ENCODE results near the gene MAP3K5.
"Not testable (repeated sequence)": the region's sequence is repeated elsewhere in the genome, so short reads cannot be mapped to it uniquely, and the experiment has no call there.

The MAP3K5 gene

DNA sequence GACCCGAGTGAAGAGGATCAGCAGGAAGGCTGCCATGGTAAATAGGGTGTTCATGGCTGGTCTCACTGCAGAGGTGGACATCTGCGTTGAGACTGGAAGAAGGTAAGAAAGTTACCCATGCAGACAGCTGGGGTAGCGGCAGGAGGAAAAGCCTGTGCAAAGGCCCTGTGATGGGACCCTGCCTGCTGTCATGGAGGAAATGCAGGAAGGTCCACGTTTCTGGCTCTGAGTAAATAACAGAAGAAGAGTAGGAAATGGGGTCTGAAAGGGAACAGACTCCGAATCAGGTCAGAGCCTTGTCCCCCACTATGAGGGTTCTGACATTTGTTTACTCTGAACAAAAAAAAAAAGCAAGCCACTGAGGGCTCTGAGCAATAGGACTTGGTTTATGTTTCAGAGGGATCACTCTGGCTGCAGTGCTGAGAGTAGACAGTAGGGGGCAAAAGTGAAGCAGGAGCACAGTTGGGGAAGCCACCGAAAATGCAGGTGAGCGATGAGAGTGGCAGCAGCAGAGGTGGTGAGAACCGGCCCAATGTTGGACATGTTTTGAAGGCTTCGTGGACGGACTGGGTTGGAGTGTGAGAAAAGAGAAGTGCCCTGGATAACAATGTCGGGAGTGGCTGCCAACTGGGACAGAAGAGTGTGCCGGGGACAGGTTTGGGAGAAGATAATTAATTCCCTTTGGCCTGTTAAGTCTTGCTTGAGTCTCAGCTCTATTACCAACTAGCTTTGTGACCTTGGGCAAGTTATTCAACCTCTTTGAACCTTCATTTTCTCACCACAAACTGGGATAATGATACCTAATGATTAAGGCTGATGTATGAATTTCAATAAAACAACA lies 184.1 kb downstream of the MAP3K5 start:
- no peak for DNase-seq (ENCODE audit: low read depth)

DNA sequence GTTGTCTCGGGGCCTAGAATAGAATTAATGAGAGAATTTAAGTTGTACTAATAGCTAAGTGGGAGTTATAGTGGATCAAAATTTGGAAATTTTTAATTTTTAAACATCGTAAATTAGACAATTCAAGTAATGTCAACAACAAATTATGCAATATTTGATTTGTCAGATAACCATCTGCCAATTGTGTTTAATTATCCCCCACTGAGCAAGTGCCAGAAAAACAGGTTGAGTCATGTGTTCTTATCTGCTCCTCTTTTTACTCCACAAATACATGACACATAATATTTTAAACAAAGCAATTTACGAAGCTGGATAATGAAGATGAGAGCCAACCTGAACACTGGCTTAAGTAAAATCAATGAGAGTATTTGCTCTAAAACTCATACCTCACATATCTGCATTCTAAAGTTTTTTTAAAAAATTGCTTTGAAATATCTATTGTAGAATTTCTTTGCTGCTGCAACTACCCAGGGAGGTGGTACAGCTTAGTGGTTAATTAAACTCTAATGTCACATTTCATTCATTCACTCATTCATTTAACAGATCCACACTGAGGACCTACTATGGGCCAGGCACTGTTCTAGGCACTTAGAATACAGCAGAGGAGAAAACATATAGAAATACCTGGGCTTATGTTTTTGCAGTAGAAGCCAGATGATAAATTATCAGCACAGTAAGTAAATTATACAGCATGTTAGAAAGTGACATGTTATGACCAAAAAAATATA lies 184.9 kb downstream of the MAP3K5 start:
- DNase-seq (ENCODE audit: low read depth), result no peak

DNA sequence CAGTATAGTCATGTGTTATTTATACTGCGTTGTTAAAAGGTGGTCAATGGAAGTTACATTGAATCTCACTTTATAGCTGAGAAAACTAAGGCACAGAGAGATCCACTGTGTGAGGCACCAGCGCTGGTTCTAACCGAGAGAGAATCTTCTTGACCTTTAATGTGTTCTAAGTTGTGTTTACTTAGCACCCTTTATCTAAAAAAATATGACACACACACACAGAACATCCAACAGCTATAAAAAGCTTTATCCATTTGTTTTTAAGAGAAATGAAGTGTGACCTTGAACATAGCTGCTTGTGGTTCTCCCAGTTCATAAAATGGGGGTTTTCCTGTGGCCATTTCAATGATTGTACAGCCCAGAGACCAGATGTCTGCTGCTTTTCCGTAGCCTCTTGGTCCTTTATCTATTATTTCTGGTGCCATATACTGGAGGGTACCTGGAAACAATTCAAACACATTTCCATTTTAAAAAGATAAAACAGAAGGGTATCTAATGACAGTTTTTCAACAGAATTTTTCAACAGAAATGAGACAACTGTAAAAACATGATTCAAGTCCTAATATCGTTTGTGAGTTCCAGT lies 187.3 kb downstream of the MAP3K5 start:
- no peak for DNase-seq (ENCODE audit: low read depth)

DNA sequence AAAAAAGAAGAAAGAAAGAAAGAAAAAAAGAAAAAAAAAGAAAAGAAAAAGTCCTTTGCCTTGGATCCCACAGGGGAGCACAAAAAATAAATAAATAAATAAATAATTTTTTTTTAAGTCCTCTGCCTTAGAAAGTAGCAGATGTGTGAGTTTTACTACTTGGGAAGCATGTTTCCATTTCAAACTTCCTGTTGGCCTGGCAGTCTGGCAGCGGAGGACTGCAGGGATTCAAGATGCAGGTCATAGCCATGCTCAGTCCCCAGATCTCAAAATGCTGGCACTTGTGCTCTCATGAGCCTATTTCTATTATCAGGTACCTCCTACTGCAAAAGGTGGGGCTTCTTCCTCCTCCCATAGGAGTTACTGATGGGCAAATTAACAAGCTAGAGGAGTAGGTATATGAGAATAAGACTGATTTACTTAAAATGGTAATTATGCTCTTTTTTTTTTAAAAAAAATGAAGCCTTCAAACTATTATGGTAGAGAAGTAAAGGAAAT lies 187.9 kb downstream of the MAP3K5 start:
- DNase-seq (ENCODE audit: low read depth), result no peak

DNA sequence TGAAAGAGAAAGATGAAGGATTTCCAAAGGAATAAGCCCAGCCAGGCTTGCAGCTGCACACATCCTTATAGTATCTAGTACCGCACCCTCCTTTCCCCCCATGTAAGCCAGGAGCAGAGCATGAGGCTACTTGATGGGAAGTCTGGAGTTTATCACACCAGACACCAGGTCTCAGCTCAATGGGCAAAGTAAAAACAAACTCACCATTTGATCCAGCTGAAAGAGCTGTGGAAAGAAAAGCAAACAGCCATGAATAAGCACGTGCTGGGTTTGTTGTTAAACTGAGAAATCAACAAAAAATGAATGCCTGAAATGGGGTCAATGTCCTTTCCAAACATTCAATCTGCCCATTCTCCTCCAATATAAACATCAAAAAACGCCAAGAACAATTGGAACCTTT lies 191.5 kb downstream of the MAP3K5 start:
- DNase-seq (ENCODE audit: low read depth), result no peak

DNA sequence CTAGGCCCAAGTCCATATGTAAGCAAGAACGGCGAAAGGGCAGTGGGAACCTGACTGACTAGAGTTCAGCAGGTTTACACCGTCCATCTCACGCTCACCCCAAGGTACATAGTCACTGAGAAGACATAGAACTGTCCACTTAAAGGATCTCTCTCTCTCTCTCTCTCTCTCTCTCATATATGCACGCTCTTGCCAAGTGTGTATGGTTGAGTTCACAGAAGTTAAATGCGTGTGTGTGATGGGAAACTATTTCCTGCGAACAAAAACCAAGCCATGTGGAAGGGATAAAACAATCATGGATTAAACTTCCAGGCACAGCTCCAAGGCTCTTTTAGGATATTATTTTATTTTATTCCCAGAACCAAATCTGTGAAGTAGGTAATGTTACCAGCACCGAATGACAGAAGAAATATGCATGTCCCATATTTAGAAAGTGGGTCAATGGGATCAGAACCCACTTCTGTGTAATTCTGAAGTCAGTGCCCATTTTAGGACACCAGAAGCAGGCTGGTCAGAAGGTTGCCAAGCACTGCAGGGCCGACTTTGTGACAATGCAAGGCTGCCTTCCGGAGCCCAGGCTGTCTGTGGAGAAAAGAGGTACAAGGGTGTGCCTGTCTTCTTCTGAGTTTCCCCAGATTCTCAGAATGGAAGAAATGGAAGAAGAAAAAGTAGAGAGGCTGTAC lies 192.8 kb downstream of the MAP3K5 start:
- DNase-seq (ENCODE audit: low read depth), result no peak

DNA sequence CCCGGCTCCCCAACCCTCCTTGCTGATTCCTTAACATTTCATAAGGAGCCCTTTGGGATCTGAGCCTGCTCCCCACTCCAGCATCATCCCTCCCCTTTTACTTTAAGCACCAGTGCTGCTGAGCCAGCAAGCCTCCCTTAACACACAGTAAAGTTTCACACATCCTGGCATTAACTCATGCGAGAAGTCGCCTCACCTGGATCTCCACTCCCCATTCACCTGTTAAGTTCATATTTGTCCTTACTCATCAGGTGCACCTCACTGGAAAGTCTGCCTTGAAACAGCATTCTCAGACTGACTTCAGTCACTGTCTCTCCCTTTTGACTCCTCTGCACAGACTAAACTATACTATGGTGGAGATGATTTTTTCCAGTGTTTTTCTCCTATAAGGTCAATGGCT lies 194.2 kb downstream of the MAP3K5 start:
- DNase-seq (ENCODE audit: low read depth), result no peak

DNA sequence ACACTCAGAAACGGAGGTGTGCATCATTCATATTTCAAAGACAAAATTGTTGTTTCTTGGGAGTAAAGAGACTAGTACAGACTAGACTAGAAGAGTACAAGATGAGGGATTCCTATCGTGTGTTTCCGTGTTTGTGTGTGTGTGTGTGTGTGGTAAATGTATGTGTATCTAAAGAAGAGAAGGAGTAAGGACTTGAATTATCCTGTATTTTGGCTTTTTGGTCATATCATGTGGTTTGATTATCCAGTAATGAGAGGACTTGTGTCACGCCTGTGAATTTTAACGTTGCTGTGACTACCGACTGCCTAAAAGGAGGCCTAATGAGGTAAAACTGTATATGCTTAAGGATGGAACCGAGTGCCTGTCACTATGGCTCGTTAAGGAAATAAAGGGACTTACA lies 197.6 kb downstream of the MAP3K5 start:
- DNase-seq (ENCODE audit: low read depth), result no peak

DNA sequence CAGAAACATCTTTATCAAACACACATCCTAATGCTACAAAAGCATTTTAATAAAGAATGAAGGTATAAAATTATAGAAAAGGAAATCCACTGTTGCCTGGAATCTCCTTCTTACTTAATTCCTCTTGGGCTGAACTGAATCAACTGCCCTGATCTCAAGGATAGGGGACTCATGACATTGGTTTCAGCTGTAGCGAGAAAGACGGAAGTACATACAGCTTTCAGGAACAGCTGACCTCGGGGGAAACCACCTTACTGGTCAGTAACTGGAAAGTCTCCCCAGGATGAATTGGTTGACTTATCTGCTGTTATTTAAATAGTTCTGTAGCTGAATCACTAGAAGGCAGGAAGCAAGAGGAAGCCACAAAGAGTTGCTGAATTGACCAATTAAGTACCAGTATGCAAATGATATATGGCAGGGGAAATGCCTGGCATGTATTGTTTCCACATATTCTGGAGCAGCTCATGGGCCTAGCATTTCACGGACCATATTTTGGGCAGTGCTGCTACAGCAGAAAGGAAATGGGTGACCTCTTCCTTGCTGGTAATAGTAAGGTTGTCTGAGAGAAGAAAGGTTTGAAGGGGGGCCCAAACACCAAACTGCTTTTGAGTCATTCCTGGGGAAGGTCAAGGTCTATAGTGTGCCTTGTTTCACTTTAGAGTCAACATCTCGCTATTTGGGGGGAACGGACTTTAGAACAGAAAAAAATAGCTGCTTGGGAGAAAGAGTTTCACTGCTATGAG lies 198.4 kb downstream of the MAP3K5 start:
- DNase-seq (ENCODE audit: low read depth), result peak; percentile 93

DNA sequence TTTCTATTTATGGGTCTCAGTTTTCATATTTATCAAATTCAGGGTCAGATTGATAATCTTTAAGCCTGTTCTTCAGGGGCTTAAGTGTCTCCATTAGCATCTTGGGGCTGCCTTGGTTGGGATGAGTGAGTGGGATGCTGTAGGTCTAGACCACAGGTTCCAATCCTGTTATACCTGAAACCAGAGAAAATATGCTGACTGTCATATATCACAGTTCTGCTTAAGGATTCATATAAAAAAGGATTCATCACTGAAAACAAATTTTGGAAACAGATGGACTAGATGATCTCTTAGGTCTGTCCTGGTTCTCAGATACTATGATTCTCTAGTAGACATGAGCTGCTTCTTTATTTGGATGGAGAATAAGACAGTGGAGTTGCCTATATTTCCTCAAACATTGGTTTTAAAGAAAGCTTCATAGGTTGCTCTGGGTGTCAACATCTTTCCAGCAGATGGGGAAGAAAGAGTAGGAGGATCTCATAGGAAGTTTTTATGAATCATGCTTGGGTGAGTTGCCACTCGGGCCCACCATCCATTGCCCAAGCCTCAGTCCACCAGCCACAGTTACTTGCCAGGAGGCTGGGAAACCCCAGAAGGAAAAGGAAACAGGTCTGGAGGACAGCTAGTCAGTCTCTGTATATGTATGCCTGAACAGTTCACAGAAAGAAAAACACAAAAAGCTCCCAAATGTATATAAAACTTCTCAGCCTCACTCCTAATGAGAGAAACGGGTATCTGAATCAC lies 199.2 kb downstream of the MAP3K5 start:
- no peak for DNase-seq (ENCODE audit: low read depth)

DNA sequence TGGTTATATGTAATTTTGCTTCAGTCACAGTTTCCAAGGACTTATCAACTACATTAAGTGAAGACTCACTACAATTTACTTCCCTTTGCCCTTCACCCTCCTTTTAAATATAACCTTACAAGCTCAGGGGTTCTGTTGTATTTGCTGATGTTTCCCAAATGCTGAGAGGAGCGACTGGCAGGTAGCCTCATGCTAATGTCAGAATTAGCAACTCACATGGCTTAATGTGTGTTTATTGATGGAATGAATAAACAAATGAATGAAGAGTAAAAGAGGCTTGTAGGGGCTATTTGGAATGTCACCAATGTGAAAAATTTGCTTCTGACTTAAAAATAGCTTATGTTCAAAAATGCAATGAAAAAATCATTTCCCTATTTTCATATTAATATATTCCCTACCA lies 200.7 kb downstream of the MAP3K5 start:
- DNase-seq (ENCODE audit: low read depth), result no peak

DNA sequence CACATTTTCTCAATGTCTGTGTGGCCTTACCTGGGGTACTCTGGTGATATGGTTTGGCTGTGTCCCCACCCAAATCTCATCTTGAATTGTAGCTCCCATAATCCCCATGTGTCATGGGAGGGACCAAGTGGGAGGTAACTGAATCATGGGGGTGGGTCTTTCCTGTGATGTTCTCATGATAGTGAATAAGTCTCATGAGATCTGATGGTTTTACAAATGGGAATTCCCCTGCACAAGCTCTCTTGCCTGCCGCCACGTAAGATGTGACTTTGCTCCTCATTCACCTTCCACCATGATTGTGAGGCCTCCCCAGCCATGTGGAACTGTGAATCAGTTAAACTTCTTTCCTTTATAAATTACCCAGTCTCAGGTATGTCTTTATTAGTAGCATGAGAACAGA lies 201.4 kb downstream of the MAP3K5 start:
- DNase-seq (ENCODE audit: low read depth), result not testable (repeated sequence)

DNA sequence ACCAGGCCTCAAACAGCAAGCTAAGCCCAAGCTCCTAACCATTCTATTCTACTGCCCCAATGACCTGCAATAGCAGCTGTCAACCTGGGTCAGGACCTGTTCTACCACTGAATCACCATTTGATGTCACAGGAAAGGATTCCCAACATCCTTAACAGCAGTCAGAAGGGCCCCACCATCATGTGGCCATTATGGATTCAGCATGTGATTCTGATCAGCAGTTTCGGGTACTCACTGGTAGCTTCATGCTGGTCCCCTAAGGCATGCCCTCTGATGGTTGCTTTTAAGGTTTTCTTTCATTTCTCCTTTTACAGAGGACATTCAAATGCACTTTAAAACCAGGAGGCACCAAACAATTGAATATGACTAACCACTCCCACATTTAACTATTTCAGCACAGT lies 204.8 kb downstream of the MAP3K5 start:
- DNase-seq (ENCODE audit: low read depth), result no peak

DNA sequence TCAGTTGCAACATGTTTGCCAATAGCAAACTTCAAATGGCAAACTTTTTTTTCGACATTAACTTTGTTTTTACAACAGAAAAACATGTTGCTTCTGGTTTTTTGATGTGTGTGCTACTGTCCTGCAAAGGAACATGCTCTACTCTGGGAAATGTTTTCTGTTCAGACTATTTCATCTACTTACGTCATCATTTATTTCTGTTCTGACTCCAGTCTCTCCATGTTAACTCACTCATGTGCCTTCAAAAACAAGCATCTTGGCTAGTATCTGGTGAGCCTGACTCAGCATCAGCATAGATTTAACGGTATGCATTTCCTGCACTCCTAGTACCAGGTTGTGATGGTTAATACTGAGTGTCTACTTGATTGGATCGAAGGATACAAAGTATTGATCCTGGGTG lies 206.0 kb downstream of the MAP3K5 start:
- DNase-seq (ENCODE audit: low read depth), result peak; percentile 82

DNA sequence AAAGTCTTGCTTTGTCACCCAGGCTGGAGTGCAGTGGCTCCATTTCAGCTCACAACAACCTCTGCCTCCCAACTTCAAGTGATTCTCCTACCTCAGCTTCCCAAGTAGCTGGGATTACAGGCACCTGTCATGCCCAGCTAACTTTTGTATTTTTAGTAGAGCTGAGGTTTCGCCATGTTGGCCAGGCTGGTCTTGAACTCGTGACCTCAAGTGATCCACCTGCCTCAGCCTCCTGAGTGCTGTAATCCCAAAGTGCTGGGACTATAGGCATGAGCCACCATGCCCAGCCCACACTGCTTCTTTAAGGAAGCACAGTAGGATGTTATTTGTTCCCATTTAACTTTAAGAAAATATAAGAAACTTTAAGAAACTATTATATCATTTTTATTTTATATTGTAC lies 206.8 kb downstream of the MAP3K5 start:
- DNase-seq (ENCODE audit: low read depth), result not testable (repeated sequence)

DNA sequence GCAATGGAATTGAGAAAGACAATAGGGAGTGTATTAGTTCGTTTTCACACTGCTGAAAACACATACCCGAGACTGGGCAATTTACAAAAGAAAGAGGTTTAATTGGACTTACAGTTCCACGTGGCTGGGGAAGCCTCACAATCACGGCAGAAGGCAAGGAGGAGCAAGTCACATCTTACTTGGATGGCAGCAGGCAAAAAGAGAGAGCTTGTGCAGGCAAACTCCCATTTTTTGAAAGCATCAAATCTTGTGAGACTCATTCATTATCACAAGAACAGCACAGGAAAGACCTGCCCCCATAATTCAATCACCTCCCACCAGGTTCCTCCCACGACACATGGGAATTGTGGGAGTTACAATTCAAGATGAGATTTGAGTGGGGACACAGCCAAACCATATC lies 208.0 kb downstream of the MAP3K5 start:
- DNase-seq (ENCODE audit: low read depth), result not testable (repeated sequence)

DNA sequence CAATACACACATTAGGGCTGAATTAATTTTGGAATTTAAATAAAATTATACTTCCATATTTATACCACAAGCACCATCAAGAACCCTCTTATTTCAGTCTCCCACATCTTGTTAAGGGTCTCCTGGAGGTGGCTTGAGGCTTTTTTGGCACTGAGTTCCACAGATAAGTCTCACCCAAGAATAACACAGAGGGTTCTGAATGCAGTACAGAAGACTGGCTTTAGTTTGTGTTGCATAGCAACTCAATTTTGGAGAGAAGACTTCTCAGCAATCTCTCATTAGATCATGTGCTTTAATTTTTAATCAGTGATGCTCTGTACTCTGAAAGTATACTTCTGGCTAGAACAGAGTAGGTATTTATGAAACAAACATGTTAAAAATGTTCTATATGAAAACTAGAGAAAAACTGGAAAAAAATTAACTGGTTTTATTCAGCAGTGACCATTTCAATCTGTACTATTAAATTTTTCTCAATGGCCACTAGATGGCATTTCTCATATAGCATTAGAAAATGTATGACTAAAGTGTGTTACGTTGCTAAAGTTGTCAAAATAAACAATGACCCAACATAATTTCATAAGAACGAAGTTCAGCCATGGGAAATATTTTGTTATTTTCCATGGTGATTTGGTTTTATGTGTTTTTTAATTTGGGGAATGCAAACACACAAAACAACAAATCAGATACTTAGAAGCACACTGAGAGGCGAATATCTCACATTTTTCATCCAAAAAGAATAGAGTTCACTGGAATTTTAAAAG lies 209.4 kb downstream of the MAP3K5 start:
- DNase-seq (ENCODE audit: low read depth), result peak; percentile 85

DNA sequence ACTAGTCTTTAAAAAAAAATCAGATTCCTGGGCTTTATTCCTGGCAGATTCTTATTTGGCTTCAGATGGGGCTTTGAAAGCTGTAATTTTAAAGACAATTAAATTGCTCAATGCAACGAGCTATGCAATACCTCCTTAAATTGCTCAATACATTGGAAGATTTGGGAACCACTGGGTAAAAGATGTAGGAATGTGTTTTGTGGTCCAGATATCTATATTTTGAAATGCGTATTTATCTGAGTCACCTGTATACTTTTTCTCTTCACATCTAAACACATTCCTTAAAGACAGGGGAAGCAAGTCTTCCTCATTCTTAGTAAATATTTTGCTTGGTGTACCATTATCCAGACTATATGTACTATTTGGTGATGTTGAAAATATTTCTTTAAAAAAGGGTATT lies 212.5 kb downstream of the MAP3K5 start:
- no peak for DNase-seq (ENCODE audit: low read depth)

DNA sequence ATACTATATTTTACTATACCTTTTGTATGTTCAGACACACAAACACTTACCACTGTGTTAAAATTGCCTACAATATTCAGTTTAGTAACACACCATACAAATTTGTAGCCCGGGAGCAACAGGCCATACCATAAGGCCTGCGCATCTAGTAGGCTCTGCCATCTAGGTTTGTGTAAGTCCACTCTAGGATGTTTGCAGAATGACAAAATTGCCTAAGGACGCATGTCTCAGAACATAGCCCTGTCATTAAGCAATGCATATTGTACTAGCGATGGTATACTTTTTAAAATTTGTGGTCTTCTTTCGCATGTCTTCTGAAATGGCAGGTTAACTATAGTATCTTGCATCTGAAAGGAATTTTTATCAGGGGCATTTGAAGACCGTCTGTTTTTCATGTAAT lies 215.5 kb downstream of the MAP3K5 start:
- no peak for DNase-seq (ENCODE audit: low read depth)

DNA sequence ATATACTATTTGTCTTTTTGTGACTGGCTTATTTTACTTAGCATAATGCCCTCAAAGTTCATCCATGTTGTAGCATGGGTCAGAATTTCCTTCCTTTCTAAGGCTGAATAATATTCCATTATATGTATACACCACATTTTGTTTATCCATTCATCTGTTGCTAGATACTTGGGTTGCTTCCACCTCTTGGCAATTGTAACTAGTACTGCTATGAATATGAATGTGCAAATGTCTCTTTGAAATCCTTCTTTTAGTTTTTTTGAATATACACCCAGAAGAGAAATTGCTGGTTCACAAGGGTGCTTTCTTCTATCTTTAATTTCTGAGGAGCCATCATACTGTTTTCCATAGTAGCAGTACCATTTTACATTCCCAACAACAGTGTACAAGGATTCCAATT lies 220.8 kb downstream of the MAP3K5 start:
- DNase-seq (ENCODE audit: low read depth), result no peak

All from stromal cell of bone marrow (primary cell).